GM23338 (cell line): ENCODE data around the gene NWD2. TPM values are rescaled to one million over a fixed set of nuclear protein-coding genes. Genes with fewer than 3 reads are reported as not detected.

ENCODE experiments used
- ATAC-seq: fragments of 200-7000 bp; cut with Tn5 transposase; 3 replicates; pipeline ENCODE4 v1.9.1; 2020
- DNase-seq: peaks from one replicate; pipeline ENCODE4 v3.0.0-alpha.2; 2015; ENCODE audit warnings: low spot score
- H2AFZ ChIP-seq: fragments of 200-600 bp; sonication (generic); 2 replicates; pipeline ENCODE4 v1.8.0; 2016; ENCODE audit warnings: antibody characterized with exemption, mild to moderate bottlenecking, moderate library complexity
- H3F3A ChIP-seq: fragments of 200-600 bp; sonication (generic); replicated peaks from 2 replicates; pipeline ENCODE4 v1.8.0; 2017; ENCODE audit warnings: antibody characterized with exemption, mixed run types, low read depth
- H3K27ac ChIP-seq: fragments of 200-600 bp; sonication (generic); 2 replicates; pipeline ENCODE4 v1.6.1; 2016; ENCODE audit warnings: low read depth
- H3K27me3 ChIP-seq: fragments of 200-600 bp; sonication (generic); 2 replicates; pipeline ENCODE4 v1.8.0; 2016; ENCODE audit warnings: mild to moderate bottlenecking, mixed run types, moderate library complexity; ENCODE audit not compliant: insufficient read depth
- H3K36me3 ChIP-seq: fragments of 200-600 bp; sonication (generic); 2 replicates; pipeline ENCODE4 v1.8.0; 2016; ENCODE audit warnings: mild to moderate bottlenecking; ENCODE audit not compliant: insufficient read depth
- H3K4me1 ChIP-seq: fragments of 200-600 bp; sonication (generic); 2 replicates; pipeline ENCODE4 v1.8.0; 2016; ENCODE audit warnings: mild to moderate bottlenecking, moderate library complexity; ENCODE audit not compliant: insufficient read depth
- H3K4me2 ChIP-seq: fragments of 200-600 bp; sonication (generic); 2 replicates; pipeline ENCODE4 v1.7.1; 2017; ENCODE audit warnings: mixed run types
- H3K4me3 ChIP-seq: fragments of 200-600 bp; sonication (generic); 2 replicates; pipeline ENCODE4 v1.6.1; 2016; ENCODE audit warnings: mixed run types
- H3K79me2 ChIP-seq: fragments of 200-600 bp; sonication (generic); replicated peaks from 2 replicates; pipeline ENCODE4 v1.8.0; 2017; ENCODE audit warnings: mild to moderate bottlenecking; ENCODE audit not compliant: insufficient read depth
- H3K9me2 ChIP-seq: fragments of 200-600 bp; sonication (generic); 2 replicates; pipeline ENCODE4 v1.8.0; 2017; ENCODE audit not compliant: insufficient read depth
- H4K20me1 ChIP-seq: fragments of 200-600 bp; sonication (generic); replicated peaks from 2 replicates; pipeline ENCODE4 v1.8.0; 2017; ENCODE audit warnings: mild to moderate bottlenecking; ENCODE audit not compliant: insufficient read depth
- H3K27ac Mint-ChIP-seq: 2 replicates; pipeline ENCODE4 v1.8.0; 2020; ENCODE audit warnings: inconsistent platforms, mild to moderate bottlenecking, moderate library complexity, mixed read lengths
- H3K27me3 Mint-ChIP-seq: 3 replicates; pipeline ENCODE4 v1.8.0; 2022; ENCODE audit warnings: low read depth, mild to moderate bottlenecking, moderate library complexity, mixed read lengths, inconsistent platforms; ENCODE audit not compliant: insufficient read depth, poor library complexity
- H3K36me3 Mint-ChIP-seq: 3 replicates; pipeline ENCODE4 v1.8.0; 2021; ENCODE audit warnings: low read depth, mild to moderate bottlenecking, inconsistent platforms, moderate library complexity, mixed read lengths
- H3K4me1 Mint-ChIP-seq: 3 replicates; pipeline ENCODE4 v1.8.0; 2020; ENCODE audit warnings: mild to moderate bottlenecking, inconsistent platforms, mixed read lengths
- H3K4me3 Mint-ChIP-seq: 3 replicates; pipeline ENCODE4 v1.8.0; 2021; ENCODE audit warnings: moderate library complexity, mild to moderate bottlenecking, inconsistent platforms, mixed read lengths
- H3K9me3 Mint-ChIP-seq: 3 replicates; pipeline ENCODE4 v1.8.0; 2020; ENCODE audit warnings: moderate library complexity, mild to moderate bottlenecking, inconsistent platforms, mixed read lengths
- CREB1 ChIP-seq: fragments of 250-450 bp; sonication (Bioruptor Pico); IDR thresholded peaks from 2 replicates; pipeline ENCODE4 v1.5.0; 2020; ENCODE audit warnings: low read depth, mild to moderate bottlenecking, moderate library complexity
- CTCF ChIP-seq, 2 experiments: fragments of 200-600 bp in 1 of 2; sonication (generic) in 1 of 2; conservative IDR thresholded peaks; 2 replicates each; pipeline versions ENCODE4 v1.5.1 to v1.6.1; 2016 to 2017; ENCODE audit warnings: antibody characterized with exemption in 2 of 2, low read depth in 2 of 2, mild to moderate bottlenecking in 2 of 2, moderate library complexity in 1 of 2
- EZH2 ChIP-seq: fragments of 200-600 bp; sonication (generic); IDR thresholded peaks from one replicate; pipeline ENCODE4 v1.8.0; 2017; ENCODE audit warnings: antibody characterized with exemption, mild to moderate bottlenecking, low read depth; ENCODE audit not compliant: unreplicated experiment
- EZH2phosphoT487 ChIP-seq: fragments of 200-600 bp; sonication (generic); IDR thresholded peaks from one replicate; pipeline ENCODE4 v1.8.1; 2018; ENCODE audit warnings: antibody characterized with exemption; ENCODE audit not compliant: unreplicated experiment
- JUNB ChIP-seq: IDR thresholded peaks from one replicate; pipeline ENCODE4 v1.6.1; 2016; ENCODE audit warnings: antibody characterized with exemption; ENCODE audit not compliant: unreplicated experiment
- NANOG ChIP-seq: IDR thresholded peaks from 2 replicates; pipeline ENCODE4 v1.6.1; 2016; ENCODE audit warnings: antibody characterized with exemption, borderline replicate concordance
- POLR2AphosphoS5 ChIP-seq: IDR thresholded peaks from 2 replicates; pipeline ENCODE4 v1.6.1; 2016; ENCODE audit warnings: antibody characterized with exemption, low read depth
- REST ChIP-seq: IDR thresholded peaks from one replicate; pipeline ENCODE4 v1.6.1; 2018; ENCODE audit warnings: antibody characterized with exemption; ENCODE audit not compliant: unreplicated experiment
- STAT1 ChIP-seq: IDR thresholded peaks from one replicate; pipeline ENCODE4 v1.6.1; 2016; ENCODE audit warnings: antibody characterized with exemption; ENCODE audit not compliant: unreplicated experiment
- ZNF114 ChIP-seq: fragments of 250-450 bp; sonication (Bioruptor Pico); IDR thresholded peaks from 2 replicates; pipeline ENCODE4 v1.5.0; 2020; ENCODE audit warnings: mild to moderate bottlenecking, moderate library complexity
- ZNF462 ChIP-seq: fragments of 250-450 bp; sonication (Bioruptor Pico); IDR thresholded peaks from 2 replicates; pipeline ENCODE4 v1.5.0; 2020; ENCODE audit warnings: mild to moderate bottlenecking, moderate library complexity
- polyA plus RNA-seq: library from polyadenylated mRNA; unstranded; fragments of >200 nt; fragmentation: Nextera tagmentation; extraction: Ambion mirVana; gene quantifications from 2 replicates; pipeline ENCODE4 v1.2.1, GENCODE V29; 2016
- total RNA-seq: library from RNA; depleted of rRNA; stranded (reverse); fragments of >200 nt; shearing (Covaris generic); gene quantifications from 2 replicates; pipeline ENCODE4 v1.2.3, GENCODE V29; 2014

Gene NWD2
- total and polyA plus RNA-seq, 2 experiments from 2014 or later, result 0.07 TPM; not detected in 1

- Mint-ChIP-seq H3K9me3 (peaks cover 39% of the 10 kb centered on the region), H3K4me3 (no peak overlapping the region), H3K27me3 (no peaks in the 10 kb centered on the region), H3K27ac (no peak overlapping the region), H3K36me3 (peaks cover 20% of the 10 kb centered on the region), H3K4me1 (no peaks in the 10 kb centered on the region)
- H3F3A ChIP-seq, result no peaks in the 10 kb centered on the region
- no peaks in the 10 kb centered on the region for H3K4me1 ChIP-seq
- no peak overlapping the region for H3K4me2 ChIP-seq
- no peaks in the 10 kb centered on the region for H3K27me3 ChIP-seq
- no peak for TF ChIP-seq ZNF462
- no peak for TF ChIP-seq ZNF114 (CRISPR knock-in tag)
- no peak for TF ChIP-seq STAT1
- no peak for TF ChIP-seq JUNB
- TF ChIP-seq POLR2AphosphoS5, result no peak
- TF ChIP-seq NANOG, result no peak
- no peak for TF ChIP-seq CREB1 (CRISPR knock-in tag)
- no peak for TF ChIP-seq EZH2phosphoT487
- TF ChIP-seq CTCF (conservative IDR thresholded peaks at IDR 0.05; ENCODE audit: low read depth in 2 of 2), result no peak
- no peak for TF ChIP-seq REST
- no peak for TF ChIP-seq EZH2
- no peak overlapping the region for H3K27ac ChIP-seq
- ATAC-seq, result no peak
- H3K36me3 ChIP-seq, result no peaks in the 10 kb centered on the region
- no peaks in the 10 kb centered on the region for H3K79me2 ChIP-seq
- H3K9me2 ChIP-seq, result no peaks in the 10 kb centered on the region
- no peaks in the 10 kb centered on the region for H4K20me1 ChIP-seq
- no peak overlapping the region for H2AFZ ChIP-seq
- no peak overlapping the region for H3K4me3 ChIP-seq
- no peak for DNase-seq
Observed at GRCh38 chr4:37305984-37306383, 61.4 kb downstream of the NWD2 start.
